Mammary microvascular endothelial cell (primary cell): ENCODE results near the gene TGM3. TPM values are rescaled to one million over a fixed set of nuclear protein-coding genes. Genes with fewer than 3 reads are reported as not detected.

Experiments
- total RNA-seq: library from RNA; depleted of rRNA; stranded (reverse); fragments of >200 nt; gene quantifications from 2 replicates; pipeline ENCODE4 v1.2.3, GENCODE V29; 2015

Gene TGM3, protein sequence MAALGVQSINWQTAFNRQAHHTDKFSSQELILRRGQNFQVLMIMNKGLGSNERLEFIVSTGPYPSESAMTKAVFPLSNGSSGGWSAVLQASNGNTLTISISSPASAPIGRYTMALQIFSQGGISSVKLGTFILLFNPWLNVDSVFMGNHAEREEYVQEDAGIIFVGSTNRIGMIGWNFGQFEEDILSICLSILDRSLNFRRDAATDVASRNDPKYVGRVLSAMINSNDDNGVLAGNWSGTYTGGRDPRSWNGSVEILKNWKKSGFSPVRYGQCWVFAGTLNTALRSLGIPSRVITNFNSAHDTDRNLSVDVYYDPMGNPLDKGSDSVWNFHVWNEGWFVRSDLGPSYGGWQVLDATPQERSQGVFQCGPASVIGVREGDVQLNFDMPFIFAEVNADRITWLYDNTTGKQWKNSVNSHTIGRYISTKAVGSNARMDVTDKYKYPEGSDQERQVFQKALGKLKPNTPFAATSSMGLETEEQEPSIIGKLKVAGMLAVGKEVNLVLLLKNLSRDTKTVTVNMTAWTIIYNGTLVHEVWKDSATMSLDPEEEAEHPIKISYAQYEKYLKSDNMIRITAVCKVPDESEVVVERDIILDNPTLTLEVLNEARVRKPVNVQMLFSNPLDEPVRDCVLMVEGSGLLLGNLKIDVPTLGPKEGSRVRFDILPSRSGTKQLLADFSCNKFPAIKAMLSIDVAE
- total RNA-seq = not detected in 2 replicates

DNA sequence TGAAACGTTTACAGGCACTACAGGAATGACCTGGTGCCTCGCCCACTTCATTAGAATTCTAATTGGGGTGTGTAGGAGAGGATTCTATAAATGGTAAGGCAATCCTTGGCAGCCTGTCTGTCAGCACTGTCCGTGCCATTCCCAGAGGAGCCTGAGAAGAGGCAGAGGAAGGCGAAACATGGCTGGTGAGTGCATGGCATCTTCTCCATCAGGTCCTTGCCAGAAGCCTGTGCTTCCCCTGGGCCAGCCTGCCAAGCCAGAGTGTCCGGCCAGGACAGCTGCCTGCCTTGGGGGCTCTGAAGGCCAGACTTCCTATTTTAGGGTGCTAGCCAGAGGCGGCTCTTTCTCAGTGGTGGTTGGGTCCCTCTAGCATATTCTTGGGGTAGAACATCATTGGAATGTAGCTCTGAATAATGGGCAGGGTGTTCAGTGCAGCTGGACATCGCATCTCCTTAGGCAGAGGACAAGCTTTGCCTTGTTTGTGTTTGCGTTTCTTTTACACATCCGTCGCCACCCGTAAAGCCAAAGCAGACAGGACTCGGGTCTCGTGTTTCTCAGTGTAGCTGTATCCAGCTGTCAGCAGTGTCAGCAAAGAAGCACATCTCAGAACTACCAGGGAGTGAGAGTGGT lies at the start of gene TGM3:
TGM3 (plus strand) TSS at position 116 of the 630 bp plus-strand sequence; CDS start at position 179, 63 bp downstream.

DNA sequence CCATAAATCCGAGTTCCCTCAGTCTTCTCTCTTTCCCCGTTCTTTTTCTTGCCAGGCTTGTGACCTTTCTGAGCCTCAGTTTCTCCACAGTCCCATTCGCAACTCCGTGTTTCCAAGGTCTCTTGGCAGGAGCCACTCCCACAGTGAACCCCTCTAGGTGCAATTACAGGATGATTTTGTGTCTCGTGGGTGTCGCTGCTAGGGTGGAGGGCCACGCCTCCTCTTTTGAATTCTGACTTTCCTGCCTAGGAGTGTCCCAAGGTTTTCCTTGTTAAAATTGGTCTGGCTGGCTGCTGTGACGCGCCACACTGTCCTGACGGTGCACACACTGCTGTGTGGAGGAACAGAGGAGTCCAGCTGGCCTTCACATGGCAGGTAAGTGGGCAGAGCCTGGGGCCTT lies 84.8 kb downstream of the TGM3 start, which contains the start of gene TGM6:
TGM6 (plus strand) TSS at position 301 of the 400 bp plus-strand sequence; CDS start at position 369, 68 bp downstream.

Other genes starting within 250 kb of the TGM3 start
- 11.9 and 13.7 TPM in 2 replicates for gene STK35, start 194.2 kb upstream of the TGM3 start, total RNA-seq
- not detected in 2 replicates for gene TGM6, start 84.9 kb downstream of the TGM3 start, total RNA-seq
- 745 and 757 TPM in 2 replicates for gene SNRPB, start 174.8 kb downstream of the TGM3 start, total RNA-seq
- 5.7 and 6.1 TPM in 2 replicates for gene ZNF343, start 212.9 kb downstream of the TGM3 start, total RNA-seq
- gene TMC2, start 240.6 kb downstream of the TGM3 start, total RNA-seq = not detected in 2 replicates